ENCODE measurements around the gene IQSEC3.

Gene IQSEC3

DNA sequence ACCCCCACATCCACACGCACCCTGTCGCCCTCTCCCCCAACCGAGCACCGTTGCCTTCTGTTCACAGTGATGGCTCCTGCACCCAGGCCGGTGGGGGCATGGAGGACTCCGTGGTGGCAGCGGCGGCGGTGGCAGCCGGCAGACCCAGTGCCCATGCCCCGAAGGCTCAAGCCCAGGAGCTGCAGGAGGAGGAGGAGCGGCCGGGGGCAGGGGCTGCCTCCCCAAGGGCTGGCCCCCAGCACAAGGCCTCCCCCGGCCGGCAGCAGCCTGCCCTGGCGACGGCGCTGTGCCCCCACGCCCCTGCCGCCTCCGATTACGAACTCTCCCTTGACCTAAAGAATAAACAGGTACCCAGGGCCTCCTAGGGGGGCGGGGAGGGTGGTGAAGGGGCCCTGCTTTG is 59.0 kb downstream of the IQSEC3 start:
- H4K5ac ChIP-seq (ENCODE audit: low read length): no peak overlapping the region
- no peak overlapping the region for H2BK5ac ChIP-seq (ENCODE audit: low read length)
- H3K4me1 ChIP-seq (ENCODE audit: control insufficient read depth, low read depth, low read length): no peaks in the 10 kb centered on the region
- no peak overlapping the region for H3K27ac ChIP-seq (ENCODE audit: low read depth, low read length)
- H3K4me3 ChIP-seq (ENCODE audit: low read length): no peak overlapping the region
- no peaks in the 10 kb centered on the region for H3K36me3 ChIP-seq (ENCODE audit: control insufficient read depth, insufficient read depth, low read length)
- H3K9ac ChIP-seq (ENCODE audit: low read length): no peak overlapping the region
- H3K56ac ChIP-seq (ENCODE audit: low read length): no peak overlapping the region
- H2BK15ac ChIP-seq (replicated peaks; ENCODE audit: low read depth): no peak overlapping the region
- no peak for DNase-seq
- no peak overlapping the region for H3K18ac ChIP-seq (ENCODE audit: low read length)
- no peak overlapping the region for H2AK5ac ChIP-seq (ENCODE audit: low read length)
- no CpG with 5 or more reads among the region's 23 CpGs for WGBS (ENCODE audit: extremely low coverage, insufficient coverage, low lambda C conversion rate)
- H3K23ac ChIP-seq (ENCODE audit: low read length): no peak overlapping the region
- no peak overlapping the region for H4K8ac ChIP-seq (ENCODE audit: low read depth, low read length)
- no peak overlapping the region for H3K4me2 ChIP-seq (ENCODE audit: low read length)
- no peaks in the 10 kb centered on the region for H3K79me1 ChIP-seq (ENCODE audit: low read length)
- no peaks in the 10 kb centered on the region for H3K79me2 ChIP-seq (ENCODE audit: control insufficient read depth, insufficient read depth, low read length)
- no peak overlapping the region for H3K4ac ChIP-seq (ENCODE audit: low read depth, low read length)
- no peak overlapping the region for H2BK120ac ChIP-seq (ENCODE audit: low read depth, low read length)
- H3K27me3 ChIP-seq (ENCODE audit: insufficient read depth, low read length, poor library complexity): no peaks in the 10 kb centered on the region

DNA sequence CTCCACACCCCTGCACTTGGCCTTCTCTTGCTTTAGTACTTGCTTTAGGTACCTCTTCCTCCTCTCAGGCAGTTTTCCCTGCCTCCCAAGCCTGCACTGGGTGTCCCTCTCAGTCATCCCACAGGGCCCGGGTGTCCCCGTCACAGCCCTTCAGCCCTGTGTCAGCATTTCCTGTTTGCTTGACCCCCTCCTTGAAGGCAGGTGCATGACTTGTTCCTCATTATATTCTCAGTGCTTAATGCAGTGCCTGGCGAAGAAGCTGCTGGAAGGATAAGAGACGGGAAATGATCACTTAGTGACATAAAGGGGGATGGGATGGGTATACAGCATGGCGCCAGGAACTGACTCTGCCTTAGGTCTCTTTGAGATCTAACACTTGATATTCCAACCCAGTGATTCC is 61.5 kb downstream of the IQSEC3 start:
- Histone ChIP-seq H3K9ac (ENCODE audit: low read length) (no peak overlapping the region), H2BK5ac (ENCODE audit: low read length) (no peak overlapping the region), H3K23ac (ENCODE audit: low read length) (no peak overlapping the region), H3K4me3 (ENCODE audit: low read length) (no peak overlapping the region), H3K36me3 (ENCODE audit: control insufficient read depth, insufficient read depth, low read length) (no peaks in the 10 kb centered on the region), H2BK15ac (replicated peaks; ENCODE audit: low read depth) (no peak overlapping the region), H3K4me2 (ENCODE audit: low read length) (no peak overlapping the region), H3K4me1 (ENCODE audit: control insufficient read depth, low read depth, low read length) (no peaks in the 10 kb centered on the region), H2AK5ac (ENCODE audit: low read length) (no peak overlapping the region), H3K79me1 (ENCODE audit: low read length) (no peaks in the 10 kb centered on the region), H3K27ac (ENCODE audit: low read depth, low read length) (no peak overlapping the region), H3K79me2 (ENCODE audit: control insufficient read depth, insufficient read depth, low read length) (no peaks in the 10 kb centered on the region), H3K18ac (ENCODE audit: low read length) (no peak overlapping the region), H3K56ac (ENCODE audit: low read length) (no peak overlapping the region), H2BK120ac (ENCODE audit: low read depth, low read length) (no peak overlapping the region), H4K8ac (ENCODE audit: low read depth, low read length) (no peak overlapping the region), H3K27me3 (ENCODE audit: insufficient read depth, low read length, poor library complexity) (no peaks in the 10 kb centered on the region), H3K4ac (ENCODE audit: low read depth, low read length) (no peak overlapping the region), H4K5ac (ENCODE audit: low read length) (no peak overlapping the region)
- no peak for DNase-seq
- no CpG with 5 or more reads among the region's 5 CpGs for WGBS (ENCODE audit: extremely low coverage, insufficient coverage, low lambda C conversion rate)

DNA sequence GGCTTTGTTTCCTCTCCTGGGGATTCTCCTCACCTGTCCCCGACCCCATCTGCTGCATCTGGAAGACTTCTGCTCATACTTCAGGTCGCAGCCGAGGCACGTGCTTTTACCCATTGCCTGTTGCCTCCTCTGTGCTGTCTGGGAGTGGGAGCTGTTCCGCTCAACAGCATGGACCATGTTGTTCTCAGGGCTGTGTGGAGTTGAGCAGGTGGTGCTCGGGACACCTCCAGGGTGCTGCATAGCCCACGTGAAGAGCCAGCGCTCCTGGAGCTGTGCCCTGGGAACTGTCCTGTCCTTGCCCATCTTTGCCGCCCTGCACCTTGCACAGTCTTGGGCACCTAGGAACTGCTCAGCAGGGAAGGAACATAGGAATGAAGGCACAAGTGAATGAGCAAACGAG is 62.4 kb downstream of the IQSEC3 start:
- Histone ChIP-seq H3K27ac (ENCODE audit: low read depth, low read length) (no peak overlapping the region), H2BK15ac (replicated peaks; ENCODE audit: low read depth) (no peak overlapping the region), H3K4me2 (ENCODE audit: low read length) (no peak overlapping the region), H3K4ac (ENCODE audit: low read depth, low read length) (no peak overlapping the region), H3K36me3 (ENCODE audit: control insufficient read depth, insufficient read depth, low read length) (no peaks in the 10 kb centered on the region), H3K9ac (ENCODE audit: low read length) (no peak overlapping the region), H3K4me3 (ENCODE audit: low read length) (no peak overlapping the region), H3K79me2 (ENCODE audit: control insufficient read depth, insufficient read depth, low read length) (no peaks in the 10 kb centered on the region), H3K18ac (ENCODE audit: low read length) (no peak overlapping the region), H3K79me1 (ENCODE audit: low read length) (no peaks in the 10 kb centered on the region), H2BK120ac (ENCODE audit: low read depth, low read length) (no peak overlapping the region), H4K8ac (ENCODE audit: low read depth, low read length) (no peak overlapping the region), H2AK5ac (ENCODE audit: low read length) (no peak overlapping the region), H4K5ac (ENCODE audit: low read length) (no peak overlapping the region), H3K4me1 (ENCODE audit: control insufficient read depth, low read depth, low read length) (no peaks in the 10 kb centered on the region), H3K27me3 (ENCODE audit: insufficient read depth, low read length, poor library complexity) (no peaks in the 10 kb centered on the region), H3K56ac (ENCODE audit: low read length) (no peak overlapping the region), H3K23ac (ENCODE audit: low read length) (no peak overlapping the region), H2BK5ac (ENCODE audit: low read length) (no peak overlapping the region)
- no CpG with 5 or more reads among the region's 10 CpGs for WGBS (ENCODE audit: extremely low coverage, insufficient coverage, low lambda C conversion rate)
- DNase-seq: no peak

DNA sequence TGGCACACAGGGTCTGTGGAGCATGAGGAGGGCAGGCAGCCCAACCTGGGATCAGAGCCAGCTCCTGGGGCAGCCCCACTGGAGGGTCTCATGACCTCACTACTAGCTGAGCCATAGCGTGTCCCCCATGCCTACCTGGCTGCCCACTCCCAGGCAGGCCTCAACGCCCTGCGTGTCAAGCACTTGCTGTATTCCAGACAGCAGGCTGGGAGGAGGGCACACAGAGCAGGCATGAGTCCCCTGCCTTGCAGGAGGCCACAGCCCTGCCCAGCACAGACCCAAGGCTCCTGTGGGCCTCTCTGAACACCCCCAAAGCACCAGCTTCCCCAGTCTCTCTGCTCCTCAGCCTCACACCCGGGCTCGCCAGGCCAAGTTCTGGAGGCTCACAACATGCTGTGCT is 64.0 kb downstream of the IQSEC3 start:
- H2AK5ac ChIP-seq (ENCODE audit: low read length): no peak overlapping the region
- no peaks in the 10 kb centered on the region for H3K79me2 ChIP-seq (ENCODE audit: control insufficient read depth, insufficient read depth, low read length)
- H3K4me3 ChIP-seq (ENCODE audit: low read length): no peak overlapping the region
- H3K18ac ChIP-seq (ENCODE audit: low read length): no peak overlapping the region
- no peaks in the 10 kb centered on the region for H3K36me3 ChIP-seq (ENCODE audit: control insufficient read depth, insufficient read depth, low read length)
- no peak for DNase-seq
- H3K27me3 ChIP-seq (ENCODE audit: insufficient read depth, low read length, poor library complexity): no peaks in the 10 kb centered on the region
- no peaks in the 10 kb centered on the region for H3K79me1 ChIP-seq (ENCODE audit: low read length)
- no peaks in the 10 kb centered on the region for H3K4me1 ChIP-seq (ENCODE audit: control insufficient read depth, low read depth, low read length)
- no peak overlapping the region for H4K5ac ChIP-seq (ENCODE audit: low read length)
- H3K4ac ChIP-seq (ENCODE audit: low read depth, low read length): no peak overlapping the region
- no CpG with 5 or more reads among the region's 5 CpGs for WGBS (ENCODE audit: extremely low coverage, insufficient coverage, low lambda C conversion rate)
- H2BK5ac ChIP-seq (ENCODE audit: low read length): no peak overlapping the region
- no peak overlapping the region for H4K8ac ChIP-seq (ENCODE audit: low read depth, low read length)
- no peak overlapping the region for H3K23ac ChIP-seq (ENCODE audit: low read length)
- H3K9ac ChIP-seq (ENCODE audit: low read length): no peak overlapping the region
- no peak overlapping the region for H3K56ac ChIP-seq (ENCODE audit: low read length)
- no peak overlapping the region for H3K4me2 ChIP-seq (ENCODE audit: low read length)
- H2BK15ac ChIP-seq (replicated peaks; ENCODE audit: low read depth): no peak overlapping the region
- no peak overlapping the region for H3K27ac ChIP-seq (ENCODE audit: low read depth, low read length)
- H2BK120ac ChIP-seq (ENCODE audit: low read depth, low read length): no peak overlapping the region

DNA sequence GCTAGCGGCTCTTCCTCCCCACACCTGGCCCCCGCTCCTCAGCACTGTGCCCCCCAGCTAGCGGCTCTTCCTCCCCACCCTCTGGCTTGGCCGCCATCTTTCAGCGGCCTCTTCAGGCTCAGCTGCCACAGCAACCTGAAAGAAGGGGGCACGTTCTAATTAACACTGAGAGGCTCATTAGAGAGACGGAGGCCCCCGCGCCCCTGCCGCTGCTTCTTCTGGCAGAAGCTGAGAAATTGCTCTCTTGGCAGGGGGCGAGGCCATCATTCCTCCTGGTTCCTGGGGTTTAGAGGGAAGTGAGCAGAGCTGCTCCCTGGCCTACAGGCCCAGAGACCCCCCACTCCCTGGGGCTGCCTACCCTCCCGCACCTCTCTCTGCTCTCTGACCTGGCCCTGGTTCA is 64.4 kb downstream of the IQSEC3 start:
- Histone ChIP-seq H3K9ac (ENCODE audit: low read length) (no peak overlapping the region), H4K5ac (ENCODE audit: low read length) (no peak overlapping the region), H3K56ac (ENCODE audit: low read length) (no peak overlapping the region), H3K23ac (ENCODE audit: low read length) (no peak overlapping the region), H3K27ac (ENCODE audit: low read depth, low read length) (no peak overlapping the region), H2BK5ac (ENCODE audit: low read length) (no peak overlapping the region), H3K36me3 (ENCODE audit: control insufficient read depth, insufficient read depth, low read length) (no peaks in the 10 kb centered on the region), H3K4me3 (ENCODE audit: low read length) (no peak overlapping the region), H2BK15ac (replicated peaks; ENCODE audit: low read depth) (no peak overlapping the region), H3K79me1 (ENCODE audit: low read length) (no peaks in the 10 kb centered on the region), H3K4me1 (ENCODE audit: control insufficient read depth, low read depth, low read length) (no peaks in the 10 kb centered on the region), H2BK120ac (ENCODE audit: low read depth, low read length) (no peak overlapping the region), H3K4ac (ENCODE audit: low read depth, low read length) (no peak overlapping the region), H3K18ac (ENCODE audit: low read length) (no peak overlapping the region), H4K8ac (ENCODE audit: low read depth, low read length) (no peak overlapping the region), H3K4me2 (ENCODE audit: low read length) (no peak overlapping the region), H3K27me3 (ENCODE audit: insufficient read depth, low read length, poor library complexity) (no peaks in the 10 kb centered on the region), H2AK5ac (ENCODE audit: low read length) (no peak overlapping the region), H3K79me2 (ENCODE audit: control insufficient read depth, insufficient read depth, low read length) (no peaks in the 10 kb centered on the region)
- no CpG with 5 or more reads among the region's 12 CpGs for WGBS (ENCODE audit: extremely low coverage, insufficient coverage, low lambda C conversion rate)
- no peak for DNase-seq

DNA sequence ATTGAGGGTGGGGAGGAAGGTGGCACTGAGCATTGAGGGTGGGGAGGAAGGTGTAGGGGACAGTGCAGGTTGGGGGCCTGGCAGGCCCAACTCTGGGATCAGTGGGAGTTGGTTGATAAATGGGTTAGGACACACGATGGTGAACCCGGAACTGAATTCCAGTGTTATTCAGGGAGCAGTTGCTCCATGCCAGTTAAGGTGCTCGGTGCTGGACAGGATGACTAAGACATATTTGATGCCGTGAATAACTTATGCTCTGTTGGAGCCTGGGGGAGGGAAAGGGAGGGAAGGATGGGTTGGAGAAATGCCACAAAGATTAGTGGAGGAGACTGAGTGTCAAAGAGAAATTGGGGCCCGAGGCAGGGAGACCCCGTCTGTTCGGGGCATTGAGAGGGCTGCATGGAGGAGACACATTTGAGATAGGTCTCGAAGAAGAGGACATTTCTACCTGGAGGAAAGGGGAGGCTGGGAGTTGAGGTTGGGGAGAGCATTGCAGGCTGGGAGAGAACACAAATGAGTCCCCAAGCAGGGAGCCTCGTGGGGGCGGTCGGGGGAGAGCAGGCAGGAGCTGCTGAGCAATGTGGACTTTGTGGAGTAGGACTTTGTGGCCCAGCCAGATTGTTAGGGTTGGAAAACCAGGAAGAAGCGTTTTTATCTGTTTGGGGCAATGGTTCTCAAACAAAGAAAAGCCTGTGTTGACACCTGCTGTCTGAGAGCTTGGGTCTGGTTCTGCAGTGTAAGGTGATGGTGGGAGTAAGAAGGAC is 65.3 kb downstream of the IQSEC3 start:
- Histone ChIP-seq H3K9ac (ENCODE audit: low read length) (no peak overlapping the region), H3K79me1 (ENCODE audit: low read length) (no peaks in the 10 kb centered on the region), H3K4me2 (ENCODE audit: low read length) (no peak overlapping the region), H3K27me3 (ENCODE audit: insufficient read depth, low read length, poor library complexity) (no peaks in the 10 kb centered on the region), H4K8ac (ENCODE audit: low read depth, low read length) (no peak overlapping the region), H3K4me3 (ENCODE audit: low read length) (no peak overlapping the region), H3K4me1 (ENCODE audit: control insufficient read depth, low read depth, low read length) (no peaks in the 10 kb centered on the region), H3K27ac (ENCODE audit: low read depth, low read length) (no peak overlapping the region), H2BK15ac (replicated peaks; ENCODE audit: low read depth) (no peak overlapping the region), H4K5ac (ENCODE audit: low read length) (no peak overlapping the region), H3K79me2 (ENCODE audit: control insufficient read depth, insufficient read depth, low read length) (no peaks in the 10 kb centered on the region), H3K23ac (ENCODE audit: low read length) (no peak overlapping the region), H2BK120ac (ENCODE audit: low read depth, low read length) (no peak overlapping the region), H3K56ac (ENCODE audit: low read length) (no peak overlapping the region), H3K18ac (ENCODE audit: low read length) (no peak overlapping the region), H2AK5ac (ENCODE audit: low read length) (no peak overlapping the region), H3K36me3 (ENCODE audit: control insufficient read depth, insufficient read depth, low read length) (no peaks in the 10 kb centered on the region), H3K4ac (ENCODE audit: low read depth, low read length) (no peak overlapping the region), H2BK5ac (ENCODE audit: low read length) (no peak overlapping the region)
- WGBS (ENCODE audit: extremely low coverage, insufficient coverage, low lambda C conversion rate): no CpG with 5 or more reads among the region's 12 CpGs
- DNase-seq: no peak
